Measurements from ENCODE around the gene ZNF774. TPM values are rescaled to one million over a fixed set of nuclear protein-coding genes. Genes with fewer than 3 reads are reported as not detected.
A peak's percentile ranks its signal among the peaks of the same experiment; 100 is the strongest.
"Not testable (repeated sequence)": the region's sequence is repeated elsewhere in the genome, so short reads cannot be mapped to it uniquely, and the experiment has no call there.

The ZNF774 gene
- 1 to 10 TPM in 2 of 4 donors, under 1 TPM in 2; 0.36 to 1.8 (median 1.1) TPM for total RNA-seq

DNA sequence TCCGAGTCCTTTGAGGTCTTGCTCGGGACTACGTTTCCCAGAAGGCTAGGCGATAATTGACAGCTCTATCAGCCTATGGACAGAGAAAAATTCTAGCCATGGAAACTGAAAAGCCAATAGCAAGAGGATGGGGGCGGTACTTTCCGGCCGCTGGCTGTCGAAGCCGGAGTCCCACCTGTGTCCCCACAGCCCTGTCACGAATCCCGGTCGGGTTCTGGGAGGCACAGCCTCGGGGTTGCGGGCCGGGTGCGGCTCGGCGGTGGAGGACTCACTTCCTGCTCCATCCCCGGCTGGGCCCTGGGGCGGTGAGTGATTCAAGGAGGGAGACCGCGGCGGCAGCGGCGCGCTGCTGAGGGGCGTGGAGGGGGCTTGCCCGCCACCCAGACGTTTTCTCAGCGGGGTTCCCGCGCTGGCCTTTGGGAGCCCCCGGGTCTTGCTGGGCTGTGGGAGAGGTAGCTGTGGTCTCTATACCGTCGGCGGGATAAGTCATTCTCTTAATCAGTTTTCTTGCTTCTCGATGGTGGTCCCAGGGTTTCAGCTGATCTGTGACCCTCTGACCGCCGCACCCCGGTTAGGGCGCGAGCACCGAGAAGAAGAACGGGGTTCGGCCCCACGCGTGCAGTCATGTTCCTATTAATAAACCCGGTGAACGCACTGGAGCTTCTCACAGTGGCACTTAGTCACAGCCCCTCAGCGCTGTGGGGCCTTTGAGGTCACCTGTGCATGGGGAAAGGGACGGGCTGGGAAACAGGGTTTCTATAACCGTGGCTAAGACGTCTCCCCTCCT is at the start of gene ZNF774:
Gene ZNF774 (plus strand): TSS at position 178 of the 787 bp plus-strand sequence. CDS start 2,377 bp downstream, outside the sequence.
- ATAC-seq (ENCODE audit: low FRiP score), result peak; percentile 95
- peak; percentile 78 for DNase-seq (ENCODE audit: low spot score)
- TF ChIP-seq, protein P1, sequence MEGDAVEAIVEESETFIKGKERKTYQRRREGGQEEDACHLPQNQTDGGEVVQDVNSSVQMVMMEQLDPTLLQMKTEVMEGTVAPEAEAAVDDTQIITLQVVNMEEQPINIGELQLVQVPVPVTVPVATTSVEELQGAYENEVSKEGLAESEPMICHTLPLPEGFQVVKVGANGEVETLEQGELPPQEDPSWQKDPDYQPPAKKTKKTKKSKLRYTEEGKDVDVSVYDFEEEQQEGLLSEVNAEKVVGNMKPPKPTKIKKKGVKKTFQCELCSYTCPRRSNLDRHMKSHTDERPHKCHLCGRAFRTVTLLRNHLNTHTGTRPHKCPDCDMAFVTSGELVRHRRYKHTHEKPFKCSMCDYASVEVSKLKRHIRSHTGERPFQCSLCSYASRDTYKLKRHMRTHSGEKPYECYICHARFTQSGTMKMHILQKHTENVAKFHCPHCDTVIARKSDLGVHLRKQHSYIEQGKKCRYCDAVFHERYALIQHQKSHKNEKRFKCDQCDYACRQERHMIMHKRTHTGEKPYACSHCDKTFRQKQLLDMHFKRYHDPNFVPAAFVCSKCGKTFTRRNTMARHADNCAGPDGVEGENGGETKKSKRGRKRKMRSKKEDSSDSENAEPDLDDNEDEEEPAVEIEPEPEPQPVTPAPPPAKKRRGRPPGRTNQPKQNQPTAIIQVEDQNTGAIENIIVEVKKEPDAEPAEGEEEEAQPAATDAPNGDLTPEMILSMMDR (IDR thresholded peaks at IDR 0.05), result no peak

DNA sequence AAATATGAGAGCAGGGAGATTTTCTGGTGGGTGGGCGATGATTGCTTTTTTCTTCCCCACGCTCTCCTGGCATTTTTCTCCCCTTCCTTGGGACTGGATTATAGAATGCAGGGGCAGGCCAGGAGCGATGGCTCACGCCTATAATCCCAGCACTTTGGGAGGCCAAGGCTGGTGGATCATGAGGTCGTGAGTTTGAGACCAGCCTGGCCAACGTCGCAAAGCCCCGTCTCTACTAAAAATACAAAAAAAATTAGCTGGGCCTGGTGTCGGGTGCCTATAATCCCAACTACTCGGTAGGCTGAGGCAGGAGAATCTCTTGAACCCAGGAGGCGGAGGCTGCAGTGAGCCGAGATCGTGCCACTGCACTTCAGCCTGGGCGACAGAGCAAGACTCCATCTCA is 46.7 kb upstream of the ZNF774 start:
- ATAC-seq (ENCODE audit: low FRiP score); DNase-seq (ENCODE audit: low spot score): not testable (repeated sequence)

DNA sequence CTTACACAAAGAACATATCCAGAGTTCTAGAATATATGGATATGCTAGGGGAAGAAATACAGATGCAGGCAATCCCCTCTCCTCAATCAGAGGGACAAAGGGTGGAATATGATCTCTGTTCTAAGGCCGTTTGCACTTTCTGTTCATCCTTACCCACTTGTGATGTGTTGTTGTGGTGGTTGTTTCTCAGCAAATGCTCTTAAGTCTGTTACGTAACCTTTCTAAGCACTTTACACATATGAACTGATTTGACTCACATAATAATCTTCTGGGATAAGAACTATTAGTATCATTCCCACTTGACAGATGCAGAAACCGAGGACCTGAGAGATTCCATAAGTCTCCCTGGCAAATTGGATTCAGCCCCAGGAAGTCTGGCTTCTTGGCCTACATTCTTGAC is 46.2 kb upstream of the ZNF774 start:
- DNase-seq (ENCODE audit: low spot score) (no peak), ATAC-seq (ENCODE audit: low FRiP score) (no peak)
- TF ChIP-seq, protein P1 (IDR thresholded peaks at IDR 0.05), result no peak

DNA sequence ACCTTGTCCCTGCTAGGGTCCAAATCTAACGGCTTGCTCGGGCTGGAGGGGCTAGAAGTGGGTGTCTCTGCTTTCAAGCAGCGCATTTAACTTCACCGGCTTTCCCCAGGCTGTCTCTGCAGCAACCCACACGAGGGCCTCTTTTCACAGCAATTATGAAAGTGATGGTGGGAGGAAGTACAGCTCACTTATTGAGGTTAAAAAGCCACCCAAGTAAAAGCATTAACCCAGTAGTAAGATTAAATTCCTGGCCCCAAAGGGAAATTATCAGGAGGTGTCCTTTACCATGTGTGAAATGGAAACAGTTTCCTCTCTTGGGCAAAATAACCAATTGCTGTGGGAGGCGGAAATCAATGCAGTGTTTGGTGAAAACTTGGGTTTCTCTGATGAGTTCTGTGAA is 45.5 kb upstream of the ZNF774 start:
- TF ChIP-seq, protein P1 (IDR thresholded peaks at IDR 0.05), result no peak
- DNase-seq (ENCODE audit: low spot score) (no peak), ATAC-seq (ENCODE audit: low FRiP score) (no peak)

DNA sequence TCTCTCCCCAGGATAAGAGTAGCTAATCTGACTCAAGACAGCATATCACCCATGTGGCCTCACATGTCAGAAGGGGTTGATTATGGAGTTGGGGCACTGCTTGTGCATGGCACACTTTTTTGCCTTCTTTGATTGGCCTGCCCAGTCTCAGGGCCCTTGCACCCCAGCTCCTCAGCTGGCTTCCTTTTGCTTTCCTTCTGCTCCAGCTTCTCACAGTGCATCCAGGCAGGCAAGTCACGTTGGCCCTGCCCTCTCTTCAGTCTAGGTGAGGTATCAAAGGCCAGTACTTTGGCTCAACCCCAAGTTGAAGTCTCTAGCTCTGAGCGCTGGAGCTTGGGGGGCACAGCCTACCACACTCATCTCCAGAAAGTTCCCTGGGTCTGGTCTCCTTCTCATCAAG is 44.4 kb upstream of the ZNF774 start:
- no peak for DNase-seq (ENCODE audit: low spot score)
- TF ChIP-seq, protein P1 (IDR thresholded peaks at IDR 0.05), result no peak
- ATAC-seq (ENCODE audit: low FRiP score), result no peak

DNA sequence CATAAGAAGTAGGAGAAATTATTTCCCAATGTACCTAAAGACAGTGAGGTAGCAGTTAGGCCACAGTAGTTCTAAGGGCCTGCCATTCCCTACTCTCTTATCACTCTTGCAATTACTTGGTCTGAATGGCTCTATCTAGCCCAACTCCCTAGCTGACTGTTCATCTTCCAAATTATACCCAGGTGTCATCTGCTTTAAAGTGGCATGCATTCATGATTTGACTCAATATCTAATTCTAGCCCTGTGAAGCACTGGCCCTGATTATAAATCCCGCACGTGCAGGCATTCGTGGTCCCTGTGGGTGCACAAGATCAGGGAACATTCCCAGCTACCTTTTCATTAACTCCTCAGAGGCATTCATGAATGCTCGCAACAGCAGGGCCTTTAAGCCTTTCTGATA is 43.1 kb upstream of the ZNF774 start:
- TF ChIP-seq, protein P1 (IDR thresholded peaks at IDR 0.05), result no peak
- DNase-seq (ENCODE audit: low spot score) (no peak), ATAC-seq (ENCODE audit: low FRiP score) (no peak)

DNA sequence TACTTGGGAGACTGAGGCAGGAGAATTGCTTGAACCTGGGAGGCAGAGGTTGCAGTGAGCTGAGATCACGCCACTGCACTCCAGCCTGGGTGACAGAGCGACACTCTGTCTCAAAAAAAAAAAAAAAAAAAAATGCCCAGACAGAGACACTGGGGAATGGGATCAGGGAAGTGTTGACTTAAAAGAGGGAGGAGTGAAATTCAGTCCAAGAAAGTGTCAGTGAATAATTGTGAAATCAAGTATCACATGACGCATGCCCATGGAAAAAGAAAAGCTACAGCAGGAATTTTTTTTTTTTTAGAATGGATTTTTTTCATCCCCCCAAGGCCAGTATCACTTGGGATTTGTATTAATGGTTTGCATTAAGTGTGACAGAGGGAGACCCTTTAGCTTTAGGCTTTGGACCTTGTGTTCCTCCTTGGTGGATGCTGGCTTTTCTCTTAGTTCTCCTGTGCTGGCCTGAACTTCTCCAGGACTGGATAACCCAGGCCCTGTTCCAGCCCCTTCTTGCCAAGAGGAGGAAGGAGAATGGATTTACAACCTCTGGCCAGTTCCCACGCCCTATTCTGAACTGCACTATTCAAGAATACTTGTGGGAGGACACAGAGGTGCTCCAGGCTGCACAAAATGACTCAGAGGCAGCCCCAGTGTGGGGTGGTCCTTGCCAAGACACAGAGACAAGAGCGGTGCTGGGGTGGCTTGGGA is 36.7 kb upstream of the ZNF774 start:
- DNase-seq (ENCODE audit: low spot score) (no peak), ATAC-seq (ENCODE audit: low FRiP score) (peak; percentile 83)
- TF ChIP-seq, protein P1 (IDR thresholded peaks at IDR 0.05), result no peak
